B cell (primary cell): ENCODE measurements around the gene TEX52. TPM values are rescaled to one million over a fixed set of nuclear protein-coding genes. Genes with fewer than 3 reads are reported as not detected.

Experiments
- ATAC-seq: fragments of 200-7000 bp; cut with Tn5 transposase; one replicate; pipeline ENCODE4 v1.10.0; 2021; ENCODE audit warnings: low read depth, mild to moderate bottlenecking, moderate number of reproducible peaks, moderate library complexity
- CTCF ChIA-PET: fragments of 350-600 bp; sonication (Branson Sonifier 250); formaldehyde crosslinking; loops from one replicate; lab custom pipeline; 2021; ENCODE audit warnings: antibody characterized with exemption, inconsistent platforms; lab: Charles Lee
- POLR2A ChIA-PET: fragments of 350-600 bp; sonication (Branson Sonifier 250); formaldehyde crosslinking; loops from one replicate; lab custom pipeline; 2021; ENCODE audit warnings: antibody characterized with exemption; lab: Charles Lee
- DNase-seq: peaks from one replicate; pipeline ENCODE4 v3.0.0; 2013
- H2AFZ ChIP-seq: 2 replicates; pipeline ENCODE4 v1.6.1; 2012; ENCODE audit warnings: mild to moderate bottlenecking, low read depth, low read length; ENCODE audit not compliant: insufficient read depth, poor library complexity, severe bottlenecking
- H3K27ac ChIP-seq, 2 donors: 1 replicate in 1 of 2; 2 replicates in 1 of 2; pipeline ENCODE4 v1.5.1; 2012 to 2013; ENCODE audit warnings: low read length in 2 of 2, mild to moderate bottlenecking in 2 of 2, moderate library complexity in 1 of 2
- H3K27me3 ChIP-seq, 4 experiments: fragments of 200-600 bp in 1 of 4; sonication (generic) in 1 of 4; replicated peaks in 1 of 4; 1 replicate in 2 of 4; 2 replicates in 2 of 4; pipeline versions ENCODE4 v1.6.1 to v1.7.0; 2013 to 2016; ENCODE audit warnings: low read length in 3 of 4, mild to moderate bottlenecking in 2 of 4, mixed read lengths in 1 of 4, moderate library complexity in 1 of 4; ENCODE audit not compliant: insufficient read depth in 4 of 4, control insufficient read depth in 3 of 4; ENCODE audit errors: control extremely low read depth in 1 of 4
- H3K36me3 ChIP-seq, 2 experiments: replicated peaks in 1 of 2; 1 replicate in 1 of 2; 2 replicates in 1 of 2; pipeline versions ENCODE4 v1.6.1 to v1.7.1; 2013; ENCODE audit warnings: low read length in 1 of 2; ENCODE audit not compliant: insufficient read depth in 2 of 2, control insufficient read depth in 1 of 2; ENCODE audit errors: control extremely low read depth in 1 of 2, extremely low read depth in 1 of 2
- H3K4me1 ChIP-seq, 2 donors: fragments of 200-600 bp in 1 of 2; sonication (generic) in 1 of 2; 1 replicate in 1 of 2; 2 replicates in 1 of 2; pipeline versions ENCODE4 v1.5.1 to v1.6.1; 2013 to 2017; ENCODE audit warnings: low read length in 2 of 2; ENCODE audit not compliant: control insufficient read depth in 2 of 2, insufficient read depth in 2 of 2
- H3K4me2 ChIP-seq: replicated peaks from 2 replicates; pipeline ENCODE3; 2012; ENCODE audit warnings: mild to moderate bottlenecking, low read depth, low read length; ENCODE audit not compliant: poor library complexity, severe bottlenecking
- H3K4me3 ChIP-seq, 5 experiments: fragments of 200-600 bp in 1 of 5; sonication (generic) in 1 of 5; 1 replicate in 3 of 5; 2 replicates in 2 of 5; pipeline versions ENCODE4 v1.5.1 to v1.7.0; 2011 to 2016; ENCODE audit warnings: low read length in 4 of 5, mild to moderate bottlenecking in 4 of 5, low read depth in 2 of 5, control low read depth in 1 of 5, moderate library complexity in 1 of 5; ENCODE audit not compliant: insufficient read depth in 1 of 5; ENCODE audit errors: control extremely low read depth in 1 of 5, extremely low read depth in 1 of 5
- H3K79me2 ChIP-seq: fragments of 200-600 bp; sonication (generic); one replicate; pipeline ENCODE4 v1.6.0; 2016; ENCODE audit warnings: low read length; ENCODE audit not compliant: control insufficient read depth, insufficient read depth
- H3K9ac ChIP-seq: fragments of 200-600 bp; sonication (generic); 2 replicates; pipeline ENCODE4 v1.6.1; 2017; ENCODE audit warnings: mild to moderate bottlenecking, low read length, moderate library complexity
- H3K9me3 ChIP-seq, 3 donors: one replicate each; pipeline versions ENCODE4 v1.6.1 to v1.7.1; 2013; ENCODE audit warnings: low read length in 2 of 3; ENCODE audit not compliant: control insufficient read depth in 2 of 3, insufficient read depth in 1 of 3; ENCODE audit errors: control extremely low read depth in 1 of 3
- H4K20me1 ChIP-seq: 2 replicates; pipeline ENCODE4 v1.6.0; 2012; ENCODE audit warnings: mild to moderate bottlenecking, low read length; ENCODE audit not compliant: insufficient read depth, control insufficient read depth, poor library complexity, severe bottlenecking
- H3K27ac Mint-ChIP-seq: one replicate; pipeline ENCODE4 v1.8.0; 2021; ENCODE audit warnings: mixed read lengths
- H3K27me3 Mint-ChIP-seq: one replicate; pipeline ENCODE4 v1.8.0; 2021; ENCODE audit warnings: mixed read lengths
- H3K4me1 Mint-ChIP-seq: one replicate; pipeline ENCODE4 v1.8.0; 2021; ENCODE audit warnings: mixed read lengths
- H3K4me3 Mint-ChIP-seq: one replicate; pipeline ENCODE4 v1.8.0; 2021; ENCODE audit warnings: mixed read lengths
- H3K9me3 Mint-ChIP-seq: one replicate; pipeline ENCODE4 v1.8.0; 2022; ENCODE audit warnings: mixed read lengths; ENCODE audit not compliant: insufficient read depth
- CTCF ChIP-seq: fragments of 200-600 bp; IDR thresholded peaks from one replicate; pipeline ENCODE4 v1.8.0; 2022; ENCODE audit warnings: antibody characterized with exemption, mild to moderate bottlenecking
- EZH2 ChIP-seq: IDR thresholded peaks from 2 replicates; pipeline ENCODE4 v1.6.1; 2012; ENCODE audit warnings: borderline replicate concordance, low read depth, mild to moderate bottlenecking, moderate library complexity, low read length; ENCODE audit not compliant: insufficient read depth, poor library complexity, severe bottlenecking
- WGBS: methylation state at CpG from one replicate; pipeline ENCODE4 v1.1.5; 2013; ENCODE audit warnings: missing lambda C conversion rate; ENCODE audit not compliant: insufficient coverage; 5-methylcytosine and 5-hydroxymethylcytosine counted together
- intact Hi-C: fragments of 100-400 bp; cut with micrococcal nuclease; formaldehyde crosslinking; loops from one replicate; pipeline ENCODE4 v1.10.0; 2022
- polyA plus RNA-seq: library from polyadenylated mRNA; depleted of rRNA; stranded (reverse); fragments of >200 nt; gene quantifications from 2 replicates; pipeline ENCODE4 v1.2.3, GENCODE V29; 2012
- total RNA-seq, 2 donors: library from RNA; stranded (reverse); fragments of 120-200 nt in 1 of 2; gene quantifications; 1 replicate in 1 of 2; 2 replicates in 1 of 2; pipeline versions ENCODE4 v1.2.3 to v1.2.4, GENCODE V29; 2013 to 2022

TEX52 gene
- total and polyA plus RNA-seq, 2 donors (not counting 1 experiment from before 2014, with no cell fraction given) = not detected

GRCh38 chr12:2826036-2826435 lies 30.8 kb downstream of the TEX52 start:
- ATAC-seq (no peak), DNase-seq (no peak)
- intact Hi-C loops = no loop called here
- Histone ChIP-seq H3K36me3 (peaks cover 0 to 73% of the 10 kb centered on the region in 2 experiments), H3K9ac (no peak overlapping the region), H3K9me3 (no peaks in the 10 kb centered on the region), H3K4me3 (no peak overlapping the region), H3K4me1 (no peaks in the 10 kb centered on the region), H3K79me2 (no peaks in the 10 kb centered on the region), H3K27ac (no peak overlapping the region), H2AFZ (no peak overlapping the region), H3K27me3 (no peaks in the 10 kb centered on the region), H4K20me1 (no peaks in the 10 kb centered on the region), H3K4me2 (no peak overlapping the region)
- no peak for TF ChIP-seq CTCF
- no peak for TF ChIP-seq EZH2
- Mint-ChIP-seq H3K27ac (no peak overlapping the region), H3K9me3 (no peaks in the 10 kb centered on the region), H3K4me3 (no peak overlapping the region), H3K27me3 (no peaks in the 10 kb centered on the region), H3K4me1 (no peaks in the 10 kb centered on the region)
- 100% methylated on average over 3 of the region's 3 CpGs for WGBS
- POLR2A ChIA-PET = no interaction called here
- CTCF ChIA-PET = no interaction called here

GRCh38 chr12:2825132-2825531 lies 31.7 kb downstream of the TEX52 start:
- Mint-ChIP-seq H3K27me3 (no peaks in the 10 kb centered on the region), H3K27ac (no peak overlapping the region), H3K9me3 (no peaks in the 10 kb centered on the region), H3K4me3 (no peak overlapping the region), H3K4me1 (no peaks in the 10 kb centered on the region)
- peaks cover 2% of the 10 kb centered on the region for H3K79me2 ChIP-seq
- no peak overlapping the region for H3K27ac ChIP-seq
- no peaks in the 10 kb centered on the region for H3K9me3 ChIP-seq
- intact Hi-C loops = no loop called here
- peaks cover 0 to 81% of the 10 kb centered on the region in 2 experiments for H3K36me3 ChIP-seq
- TF ChIP-seq EZH2 (no peak), CTCF (no peak)
- H4K20me1 ChIP-seq = no peaks in the 10 kb centered on the region
- POLR2A ChIA-PET = no interaction called here
- no peaks in the 10 kb centered on the region for H3K4me1 ChIP-seq
- no peak overlapping the region for H3K4me3 ChIP-seq
- no peaks in the 10 kb centered on the region for H3K27me3 ChIP-seq
- no peak for DNase-seq
- 93% methylated on average over 3 of the region's 4 CpGs for WGBS
- ATAC-seq = no peak
- no peak overlapping the region for H2AFZ ChIP-seq
- no peak overlapping the region for H3K9ac ChIP-seq
- no peak overlapping the region for H3K4me2 ChIP-seq
- CTCF ChIA-PET = no interaction called here
